NCI-H187 (cell line): ENCODE data around the gene NCAM1.

Source experiments
- DNase-seq, 2 experiments: peaks; one replicate each; lab custom pipeline; 2025; lab: John Stamatoyannopoulos, UW

NCAM1 gene

DNA sequence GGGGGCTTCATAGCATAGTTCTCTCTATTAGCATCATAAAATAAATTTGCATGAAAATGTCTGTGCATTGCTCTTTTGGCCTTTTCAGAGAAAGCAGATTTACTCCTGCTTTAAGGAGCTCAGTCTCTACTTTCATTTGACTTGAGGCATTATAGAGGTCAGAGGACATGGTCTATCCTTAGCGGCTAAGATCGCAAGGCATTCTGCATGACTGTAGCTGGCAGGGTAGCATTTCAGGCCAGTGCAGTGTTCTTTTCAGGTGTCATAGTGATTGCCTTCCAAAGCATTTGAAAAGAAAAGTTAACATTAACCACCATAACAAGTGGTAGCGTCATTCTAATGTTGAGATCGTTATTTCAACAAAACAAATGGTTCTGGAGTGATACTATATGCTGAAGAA, 126.5 kb downstream of the NCAM1 start:
- DNase-seq = no peak

DNA sequence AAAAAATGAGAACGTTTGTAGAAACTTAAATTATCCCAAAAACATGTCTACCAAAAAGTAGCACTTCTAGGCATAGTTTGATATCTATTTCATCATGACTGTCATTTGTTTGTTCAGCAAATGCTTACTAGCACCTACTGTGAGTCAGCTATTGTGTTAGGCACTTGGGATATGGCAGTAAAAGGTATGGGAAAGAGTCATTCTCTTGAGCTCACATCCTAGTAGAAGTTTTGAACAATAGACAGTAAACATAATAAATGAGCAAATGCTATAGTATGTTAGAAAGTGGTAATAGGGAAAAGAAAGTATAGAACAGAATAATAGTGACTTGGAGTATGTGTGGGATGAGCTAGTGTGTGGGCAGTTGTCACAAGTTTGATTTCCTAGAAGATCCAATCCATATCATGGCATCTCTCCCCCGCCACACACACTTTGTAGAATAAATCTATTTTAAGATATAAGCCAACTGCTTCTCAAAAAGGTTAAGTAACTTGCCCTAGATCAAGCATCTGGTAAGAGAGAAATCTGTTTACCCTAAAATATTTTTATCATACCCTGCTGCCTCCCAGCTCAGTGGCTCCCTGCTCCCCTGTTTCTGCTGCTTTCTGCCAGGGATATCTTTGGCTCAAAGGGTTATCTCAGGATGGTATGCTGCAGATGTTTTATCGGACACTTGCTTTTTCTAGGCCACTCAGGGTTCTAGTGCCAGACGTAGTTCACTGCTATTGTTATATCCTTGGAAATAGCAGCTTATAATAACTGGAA, 129.7 kb downstream of the NCAM1 start:
- no peak for DNase-seq

DNA sequence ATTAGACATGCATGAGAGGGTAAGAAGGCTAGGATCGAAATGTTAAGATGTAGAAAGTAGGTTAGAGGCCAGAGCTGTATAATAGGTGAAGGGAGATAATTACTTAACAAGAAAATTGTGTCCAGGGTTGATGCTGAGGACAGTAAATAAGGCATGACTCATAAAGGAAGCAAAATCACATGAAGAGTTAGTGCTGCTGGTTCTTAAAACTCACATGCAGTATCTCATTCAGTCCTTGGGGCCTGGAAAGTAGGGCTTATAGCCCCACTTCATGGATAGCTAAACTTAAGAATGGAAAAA, 130.2 kb downstream of the NCAM1 start:
- no peak for DNase-seq

DNA sequence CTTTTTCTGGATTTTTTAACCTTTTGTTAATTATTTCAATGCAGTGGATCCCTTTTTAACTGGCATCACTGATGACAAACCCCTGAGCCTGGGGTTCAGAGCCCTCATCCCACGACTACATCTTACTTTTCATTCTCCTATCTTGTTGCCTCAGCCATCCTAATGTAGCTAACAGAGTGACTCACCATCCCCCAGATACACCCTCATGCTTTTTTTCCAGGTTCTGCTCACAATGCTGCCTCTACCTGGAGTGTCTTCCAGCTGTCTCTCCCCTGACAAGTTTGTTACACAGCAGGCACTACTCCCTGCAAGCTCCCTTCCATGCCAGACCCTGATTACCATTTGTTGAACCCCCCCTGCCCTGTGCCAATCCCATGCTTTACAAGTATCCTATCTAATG, 135.4 kb downstream of the NCAM1 start:
- DNase-seq = no peak

DNA sequence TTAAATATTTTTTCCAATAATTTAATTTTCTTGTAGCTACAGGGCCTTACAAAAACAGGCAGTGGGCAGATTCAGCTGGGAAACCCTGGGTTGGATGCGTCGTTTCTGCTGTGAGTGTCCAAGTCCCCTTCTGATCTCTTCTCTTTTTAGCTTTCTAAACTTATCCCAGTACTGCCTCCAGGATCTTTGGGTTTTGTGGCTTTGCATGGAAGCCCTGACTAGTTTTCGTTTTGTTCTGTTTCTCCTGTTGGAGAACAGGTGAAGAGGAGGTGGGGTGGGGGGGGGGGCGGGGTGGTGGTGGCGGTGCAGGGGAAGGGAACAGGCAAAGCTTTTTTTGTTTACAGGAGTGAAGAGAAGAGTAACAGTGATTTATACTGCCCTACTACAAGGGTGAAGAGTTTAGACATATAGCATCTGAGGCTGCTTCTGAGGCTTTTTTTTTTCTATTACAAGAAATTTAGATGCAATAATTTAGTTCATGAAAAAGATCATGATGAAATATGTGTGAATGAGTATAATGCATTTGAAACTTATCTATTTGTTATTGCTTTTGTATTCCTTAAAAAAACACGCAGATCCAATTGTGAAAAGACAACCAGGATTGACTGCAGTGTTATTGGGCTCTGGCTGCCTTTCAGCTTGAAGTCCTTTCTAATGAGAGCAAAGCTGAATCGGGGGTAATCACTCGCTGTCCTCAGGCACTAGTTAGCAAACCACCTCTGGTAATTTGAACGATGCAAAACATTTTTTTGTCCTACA, 142.9 kb downstream of the NCAM1 start:
- DNase-seq = no peak

DNA sequence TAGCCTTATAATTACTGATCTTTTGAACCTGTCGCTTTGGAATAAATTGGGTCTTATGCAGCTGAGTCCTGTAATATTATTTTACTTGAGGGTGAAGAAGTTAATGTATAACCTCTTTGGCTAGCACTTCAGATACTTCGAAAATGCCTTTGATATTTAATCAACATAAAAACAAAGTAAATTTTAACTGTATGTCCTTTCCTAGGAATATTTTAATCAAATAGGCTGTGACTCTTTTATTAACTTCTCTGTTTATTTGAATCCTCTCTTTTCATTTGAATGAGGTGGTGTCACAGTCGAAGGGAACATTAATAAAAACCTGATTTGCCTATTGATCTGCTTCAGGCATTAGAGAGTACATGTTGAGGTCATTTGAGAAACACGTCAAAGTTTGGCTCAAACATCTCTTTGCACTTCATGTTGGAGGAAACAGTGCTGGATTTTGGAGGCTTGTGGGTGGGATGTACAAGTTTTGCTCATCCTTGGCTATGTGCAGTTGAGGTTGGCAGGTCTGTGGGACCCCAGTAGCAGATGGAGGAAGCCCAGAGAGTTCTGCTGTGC, 143.6 kb downstream of the NCAM1 start:
- DNase-seq = no peak

DNA sequence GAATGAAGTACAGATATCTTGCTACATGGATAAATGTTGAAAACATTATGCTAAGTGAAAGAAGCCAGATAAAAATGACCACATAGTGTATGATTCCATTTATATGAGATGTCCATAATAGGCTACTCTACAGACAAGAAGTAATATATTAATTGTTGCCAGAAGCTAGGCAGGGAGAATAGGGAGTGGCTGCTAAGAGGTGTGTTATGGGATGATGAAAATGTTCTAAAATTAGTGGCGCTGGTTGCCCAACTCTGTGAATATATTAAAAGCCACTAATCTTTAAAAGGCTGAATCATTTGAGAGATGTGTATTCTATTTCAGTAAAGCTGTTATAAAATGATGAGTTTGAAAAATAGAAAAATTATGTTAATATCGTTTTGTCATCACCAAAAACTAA, 144.4 kb downstream of the NCAM1 start:
- no peak for DNase-seq

DNA sequence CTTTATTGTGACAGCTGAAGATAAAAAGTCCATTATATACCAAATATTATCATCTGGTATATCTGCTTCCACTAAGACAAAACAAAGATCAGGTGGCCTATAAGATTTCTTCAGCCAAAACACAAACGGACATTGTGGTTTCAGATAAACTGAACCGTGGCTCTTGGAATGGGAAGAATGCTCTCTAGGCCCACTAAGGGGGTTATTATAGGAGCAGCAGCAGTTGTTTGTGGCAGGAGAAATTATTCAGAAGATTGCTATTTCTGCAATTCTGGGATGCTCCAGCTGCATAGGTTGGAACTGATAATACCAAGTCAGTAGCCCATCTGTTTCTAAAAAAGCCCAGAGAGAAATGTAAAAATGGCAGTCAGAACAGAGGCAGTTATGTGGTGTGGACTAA, 145.3 kb downstream of the NCAM1 start:
- DNase-seq = no peak

DNA sequence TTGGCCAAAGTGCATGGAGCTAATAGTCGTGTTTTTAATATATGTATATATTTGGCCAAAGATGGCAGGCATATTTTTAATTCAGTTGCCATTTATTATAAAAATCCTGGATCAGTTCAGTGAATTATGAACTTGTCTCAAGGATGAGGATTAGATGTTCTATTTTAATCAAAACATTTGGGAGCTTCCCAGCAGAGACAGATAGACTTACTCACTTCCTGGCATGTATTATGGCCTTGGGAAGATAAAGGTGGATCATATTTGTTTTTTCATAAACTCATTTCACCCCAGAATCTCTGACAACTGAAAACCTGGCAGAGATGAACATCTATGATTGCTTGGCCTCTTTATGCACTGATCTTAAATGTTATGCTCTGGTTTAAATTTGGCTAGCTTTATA, 148.8 kb downstream of the NCAM1 start:
- no peak for DNase-seq

DNA sequence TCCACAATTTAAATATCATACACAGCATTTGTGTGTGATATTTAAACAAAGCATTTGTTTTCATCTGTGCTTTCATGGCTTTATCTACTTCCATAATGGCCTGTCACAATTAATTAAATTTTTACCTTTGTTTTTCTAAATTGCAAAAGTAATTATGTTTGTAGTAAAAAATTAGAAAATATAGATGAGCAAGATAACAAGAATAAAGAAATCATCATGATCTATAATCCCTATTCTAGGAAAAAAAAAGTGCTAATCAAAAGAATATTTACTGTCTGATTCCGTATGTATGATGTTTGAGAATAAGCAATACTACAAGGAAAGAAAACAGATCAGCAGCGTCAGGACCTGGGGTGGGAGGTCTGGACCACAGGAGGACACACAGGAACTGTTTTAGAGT, 149.9 kb downstream of the NCAM1 start:
- no peak for DNase-seq

DNA sequence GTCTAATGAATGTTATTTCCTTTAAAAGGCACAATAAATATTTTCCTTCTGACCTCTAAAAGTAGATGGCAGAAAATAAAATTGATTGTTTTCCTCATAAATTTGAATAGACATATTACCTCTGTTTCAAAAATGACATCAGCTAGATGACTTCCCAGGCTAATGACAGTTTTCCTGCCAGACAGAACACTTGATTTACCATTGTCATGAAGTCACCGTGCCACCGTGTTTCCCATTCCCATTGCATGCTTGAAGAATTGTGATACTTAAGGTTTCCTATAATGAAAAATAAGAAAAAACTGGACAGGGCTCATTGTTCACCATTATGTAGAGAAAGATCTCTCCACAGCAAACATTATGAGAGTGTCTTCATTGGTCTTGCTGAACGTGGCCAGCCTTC, 151.1 kb downstream of the NCAM1 start:
- no peak for DNase-seq

DNA sequence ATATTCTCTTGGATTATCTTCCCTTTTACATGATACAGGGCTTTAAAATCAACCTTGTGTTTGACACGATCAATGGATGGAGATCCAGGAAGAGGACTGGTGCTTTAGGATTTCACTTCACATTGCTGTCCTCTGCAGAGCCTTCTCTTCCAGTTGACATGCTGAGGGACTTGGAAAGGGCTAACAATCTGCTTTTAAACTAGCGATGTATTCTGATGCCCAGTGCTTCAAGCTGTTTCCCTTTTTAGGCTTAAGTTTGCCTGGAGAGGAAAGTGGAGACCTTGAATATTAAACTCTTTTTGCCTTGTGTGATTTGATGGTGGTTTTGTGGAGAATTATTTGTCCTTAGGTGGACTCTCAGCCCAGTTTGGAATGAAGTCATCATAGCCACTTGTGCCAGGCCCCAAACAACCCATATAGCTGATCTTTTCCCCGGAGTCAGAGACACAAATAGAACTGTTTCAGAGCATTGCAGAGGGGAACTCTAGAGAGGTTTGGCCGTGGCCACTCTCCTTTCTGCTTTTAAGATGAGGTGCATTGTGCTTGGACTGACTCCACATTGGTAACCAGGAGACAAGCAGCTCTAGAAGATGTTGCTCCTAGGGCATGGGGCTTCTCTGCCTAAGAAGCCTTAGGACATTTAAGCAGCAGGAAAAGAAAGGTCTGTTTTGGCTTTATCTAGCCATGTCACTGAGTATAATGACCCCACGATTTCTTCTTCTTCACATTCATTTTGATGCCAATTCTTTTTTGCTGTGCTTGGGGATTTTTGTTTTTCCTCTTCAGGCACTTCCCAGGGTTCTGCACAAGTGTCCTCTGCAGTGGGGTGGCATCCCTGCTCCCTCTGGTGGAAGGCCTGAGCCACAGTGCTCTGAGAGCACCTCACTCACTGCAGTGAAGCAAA, 152.8 kb downstream of the NCAM1 start:
- DNase-seq = peak; percentile 12 to 19

DNA sequence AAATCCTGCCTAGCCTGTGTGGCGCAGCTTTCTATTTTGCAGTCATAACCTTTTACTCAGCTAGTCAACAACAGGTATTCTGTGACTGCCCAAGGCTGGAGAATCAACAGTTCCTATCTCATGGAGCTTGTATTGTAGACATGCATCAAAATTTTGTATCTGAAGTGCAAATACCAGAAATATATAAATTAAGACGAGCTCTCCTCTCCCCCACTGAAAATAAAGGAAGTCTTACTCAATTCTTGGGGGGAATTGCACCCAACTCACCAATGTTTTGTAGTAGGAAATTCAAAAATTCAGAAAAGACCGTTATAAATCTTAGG, 153.4 kb downstream of the NCAM1 start:
- DNase-seq = no peak

DNA sequence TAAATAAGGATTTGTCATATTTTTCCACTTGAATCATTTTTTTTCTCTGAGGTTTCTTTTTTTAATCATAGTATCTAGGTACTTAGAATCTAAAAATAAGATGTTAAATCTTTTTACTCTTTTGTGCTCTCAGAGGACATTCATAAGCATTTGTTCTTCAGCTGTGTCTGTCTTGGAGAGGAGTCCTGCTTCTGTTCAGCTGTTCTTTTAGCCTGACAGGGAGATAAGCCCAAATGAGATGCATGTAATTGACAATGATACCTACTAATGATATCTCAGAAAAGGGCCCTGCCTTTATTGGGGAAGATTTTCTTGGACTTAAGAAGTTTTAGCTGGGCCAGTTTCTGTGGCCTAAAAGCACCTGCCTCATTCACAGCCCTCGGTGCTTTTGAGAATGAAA, 156.9 kb downstream of the NCAM1 start:
- DNase-seq = no peak

DNA sequence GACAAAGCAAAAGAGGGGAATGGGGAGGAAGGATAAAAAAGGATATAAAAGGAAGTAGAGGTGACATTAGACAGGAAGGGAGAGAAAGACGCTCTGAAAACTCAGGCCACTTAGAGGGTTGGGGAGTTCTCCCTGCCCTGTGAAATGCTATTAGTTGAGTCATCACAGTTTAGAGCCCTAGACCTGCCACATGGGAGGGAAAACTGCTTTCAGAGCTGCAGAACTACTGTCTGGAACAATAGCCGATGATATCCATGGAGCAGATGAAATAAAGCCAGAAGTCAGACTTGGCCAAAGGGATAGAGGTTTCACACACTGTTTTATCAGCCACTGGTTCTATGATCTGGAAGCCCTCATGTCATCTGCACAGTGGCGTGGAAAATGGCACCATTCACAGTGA, 157.9 kb downstream of the NCAM1 start:
- DNase-seq = no peak

DNA sequence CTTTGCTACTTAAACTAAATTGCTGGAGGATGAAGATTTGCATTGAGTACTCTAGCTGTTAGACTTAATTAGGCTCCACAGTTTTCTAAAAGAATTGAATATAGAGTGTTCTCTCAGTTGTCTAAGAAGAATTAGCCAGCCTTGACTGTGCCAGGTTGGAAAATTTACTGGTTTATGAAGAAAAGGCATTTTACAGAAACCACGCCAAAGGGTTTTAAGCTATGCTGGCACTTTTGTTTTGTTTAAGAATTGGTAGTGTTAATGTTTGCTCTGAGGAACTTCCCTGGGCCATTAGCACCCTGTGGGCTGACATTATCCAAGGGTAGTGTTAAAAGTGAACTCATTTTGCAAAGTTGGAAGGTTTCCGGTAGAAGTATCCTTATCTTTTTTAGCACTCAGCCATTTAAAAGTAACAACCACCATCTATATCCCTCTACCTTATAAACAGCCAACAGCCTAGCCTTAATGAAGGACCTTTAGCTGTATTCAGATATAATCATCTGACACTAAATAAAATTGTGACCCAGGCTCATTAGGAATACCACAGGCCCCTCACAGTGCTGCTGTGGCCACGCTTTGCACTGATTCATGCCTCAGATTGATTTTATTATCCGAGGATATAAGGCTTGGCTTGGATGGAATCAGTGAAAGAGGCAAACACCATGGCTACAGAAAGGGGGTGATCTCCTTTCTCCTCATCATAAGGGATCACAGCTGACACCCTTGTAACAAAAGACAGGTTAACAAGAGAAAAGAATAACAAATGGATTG, 158.9 kb downstream of the NCAM1 start:
- no peak for DNase-seq

DNA sequence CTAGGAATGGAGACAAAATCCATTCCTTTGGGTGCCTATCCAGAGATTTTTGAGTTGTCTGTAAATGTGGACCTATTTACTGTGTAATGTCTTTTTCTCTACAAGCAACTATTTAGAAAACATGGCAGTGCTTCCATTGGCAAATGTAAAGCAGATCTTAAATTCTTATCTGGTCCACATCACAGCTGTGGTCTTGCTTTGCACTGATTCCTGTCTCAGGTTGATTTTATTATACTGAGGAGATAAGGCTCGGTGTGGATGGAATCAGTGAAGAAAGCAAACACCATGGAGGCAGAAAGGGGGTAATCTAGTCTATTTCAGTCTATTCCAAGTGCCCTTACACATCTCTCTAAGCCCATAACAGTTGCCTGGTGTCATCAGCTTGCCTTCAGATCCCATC, 160.5 kb downstream of the NCAM1 start:
- DNase-seq = no peak

DNA sequence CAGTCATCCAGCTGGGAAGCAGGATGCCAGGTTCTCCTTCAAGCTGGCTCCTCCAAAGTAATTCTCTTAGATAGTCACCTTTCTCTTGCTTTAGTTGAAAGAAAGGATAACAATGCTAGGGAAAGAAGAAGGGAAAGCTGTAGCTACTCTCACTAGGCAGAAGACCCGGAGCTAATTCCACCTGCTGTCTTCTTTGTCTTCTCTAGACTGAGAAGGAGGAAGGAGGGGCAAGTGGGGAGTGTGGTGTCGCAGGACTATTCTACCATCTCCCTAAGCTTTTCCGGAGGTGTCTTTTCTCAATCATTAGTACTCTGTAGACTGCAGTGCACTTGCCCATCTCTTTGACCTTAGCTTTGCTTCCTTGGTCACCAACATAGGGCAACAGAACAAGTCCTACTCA, 162.8 kb downstream of the NCAM1 start:
- no peak for DNase-seq

DNA sequence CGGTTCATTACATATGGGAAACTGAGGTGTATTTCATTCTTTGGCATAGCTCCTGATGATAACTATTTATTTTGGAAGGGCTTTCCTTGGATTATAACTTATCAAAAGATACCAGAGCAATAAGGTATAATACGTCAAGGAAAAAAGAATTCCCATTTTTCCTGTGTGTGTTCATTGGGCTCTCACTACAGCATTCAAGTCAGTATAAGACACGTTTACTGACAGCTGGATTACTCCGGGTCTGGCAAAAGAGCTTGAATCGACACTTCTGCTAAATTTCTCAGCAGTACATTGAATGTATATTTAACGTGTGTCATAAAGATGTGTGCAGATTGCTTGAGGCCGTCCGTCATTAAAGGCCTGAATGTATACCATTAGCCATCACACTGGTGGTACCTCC, 163.4 kb downstream of the NCAM1 start:
- no peak for DNase-seq

DNA sequence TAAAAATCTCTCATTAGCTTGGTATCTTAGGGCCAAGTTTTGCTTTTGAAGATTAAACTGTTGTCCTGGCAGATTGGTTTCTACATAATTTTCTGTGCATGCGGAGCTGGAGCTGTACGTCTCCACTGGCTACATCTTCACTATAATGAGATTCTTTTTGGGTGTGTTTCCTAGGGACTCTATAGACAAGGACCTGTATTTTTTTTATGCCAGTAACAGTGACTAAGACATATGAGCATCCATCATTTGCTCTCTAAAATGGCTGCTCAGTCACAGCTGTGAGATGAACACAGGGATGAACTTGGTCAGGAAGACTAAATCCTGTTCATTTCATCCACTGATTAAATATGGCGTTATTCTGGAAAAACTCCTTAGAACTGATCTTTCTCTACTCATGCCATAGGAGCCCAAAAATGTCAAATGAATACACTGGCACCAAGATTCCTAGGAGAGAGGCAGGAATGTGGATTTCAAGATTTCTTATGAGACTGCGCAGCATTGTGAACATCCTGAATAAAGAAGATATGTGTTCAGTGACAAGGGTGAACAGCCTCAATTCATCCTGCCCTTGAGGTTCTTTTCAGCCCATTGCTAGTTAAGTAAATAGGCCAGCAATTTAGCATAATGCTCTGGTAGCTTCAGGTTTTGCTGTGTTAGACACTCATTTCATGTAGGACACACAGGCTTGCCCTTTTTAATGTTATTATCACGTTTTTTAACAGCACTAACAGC, 168.2 kb downstream of the NCAM1 start:
- no peak for DNase-seq

DNA sequence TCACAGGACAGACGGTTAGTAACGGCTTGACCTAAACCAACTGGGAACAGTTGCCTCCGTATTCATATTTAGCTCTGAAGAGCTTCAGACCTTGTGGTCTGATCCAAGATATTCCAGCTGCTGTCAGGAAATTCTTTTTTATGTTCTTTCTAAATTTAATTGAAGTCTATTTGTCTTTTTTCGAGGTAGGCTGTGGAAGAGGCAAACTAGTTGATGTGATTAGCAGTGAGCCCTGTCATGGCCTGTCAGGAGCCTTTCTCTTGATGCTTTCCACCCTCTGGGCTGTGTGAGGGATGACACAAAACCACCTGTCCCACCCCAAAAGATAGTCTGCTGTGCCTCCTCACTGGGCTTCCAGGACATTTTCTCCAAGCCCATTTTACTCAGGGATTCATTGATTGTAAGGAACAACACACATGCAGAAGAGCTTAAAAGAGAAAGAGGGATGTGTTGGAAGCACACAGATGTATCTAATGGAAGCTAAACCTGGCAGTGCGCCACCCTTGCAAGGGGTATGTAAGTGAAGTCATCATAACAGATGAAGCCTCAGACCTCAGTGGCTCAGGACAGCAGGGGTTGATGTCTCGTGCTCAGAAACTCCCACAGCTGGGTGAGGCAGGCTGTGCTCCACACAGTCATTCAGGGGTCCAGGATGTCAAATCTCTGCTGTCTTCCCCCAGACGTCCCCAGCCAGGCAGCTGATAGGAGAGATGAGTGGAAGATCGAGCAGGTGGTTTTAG, 170.0 kb downstream of the NCAM1 start:
- DNase-seq = no peak
